Left forelimb (tissue), 1 donor: ENCODE measurements around the gene HHIPL2.
A peak's percentile ranks its signal among the peaks of the same experiment; 100 is the strongest.
"Not testable (repeated sequence)": the region's sequence is repeated elsewhere in the genome, so short reads cannot be mapped to it uniquely, and the experiment has no call there.

ENCODE experiments used
- DNase-seq: peaks from one replicate; pipeline ENCODE4 v3.0.0-alpha.2; 2018; ENCODE audit warnings: low spot score

The HHIPL2 gene

DNA sequence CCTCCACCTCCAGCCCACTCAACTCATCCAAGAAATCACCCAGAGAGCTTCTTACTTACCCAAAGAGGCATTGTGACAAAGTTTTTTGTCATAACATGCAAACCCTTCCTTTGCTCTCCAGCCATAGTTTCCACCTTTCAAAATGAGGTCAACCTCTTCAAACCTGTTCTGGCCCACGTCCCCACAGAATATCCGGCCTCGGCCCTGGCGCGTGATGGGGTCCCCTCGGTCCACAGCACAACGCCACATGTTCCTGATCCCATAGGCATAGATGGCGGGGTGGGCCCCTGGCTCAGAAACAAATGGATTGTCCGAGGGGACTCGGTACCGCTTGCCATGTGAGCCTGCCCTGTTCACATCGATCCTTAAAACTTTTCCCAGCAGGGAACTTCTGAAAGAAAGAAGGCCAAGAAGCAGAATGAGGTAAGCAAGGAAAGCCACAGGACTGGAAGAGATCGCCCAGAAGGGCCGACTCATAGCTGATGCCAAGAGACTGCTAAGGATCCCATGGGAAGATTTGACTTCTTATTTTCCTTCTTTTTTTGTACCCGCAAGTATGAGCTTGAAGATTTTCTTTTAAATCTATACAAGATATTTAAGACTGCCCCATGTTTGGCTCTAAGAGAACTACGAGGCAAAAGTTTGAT is 7.8 kb downstream of the HHIPL2 start:
- DNase-seq, result no peak

DNA sequence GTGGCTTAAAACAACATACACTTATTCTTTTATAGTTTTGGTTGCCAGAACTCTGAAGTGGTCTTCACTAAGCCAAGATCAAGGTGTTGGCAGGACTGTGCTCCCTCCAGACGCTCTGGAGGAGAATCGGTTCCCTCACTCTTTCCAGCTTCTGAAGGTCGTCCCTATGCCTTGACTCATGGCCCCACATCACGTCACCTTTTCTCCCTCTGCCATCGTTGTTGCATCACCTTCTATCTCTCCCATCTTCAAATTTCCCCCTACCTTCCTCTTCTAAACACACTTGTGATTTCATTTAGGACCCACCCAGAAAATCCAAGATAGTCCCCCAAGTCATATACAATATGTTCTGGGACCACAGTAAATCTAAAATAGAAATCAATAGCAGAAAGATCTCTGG is 12.4 kb downstream of the HHIPL2 start:
- DNase-seq, result no peak

- no peak for DNase-seq
These were observed 17.1 kb downstream of the HHIPL2 start for GRCh38 chr1:222530852-222531251.

DNA sequence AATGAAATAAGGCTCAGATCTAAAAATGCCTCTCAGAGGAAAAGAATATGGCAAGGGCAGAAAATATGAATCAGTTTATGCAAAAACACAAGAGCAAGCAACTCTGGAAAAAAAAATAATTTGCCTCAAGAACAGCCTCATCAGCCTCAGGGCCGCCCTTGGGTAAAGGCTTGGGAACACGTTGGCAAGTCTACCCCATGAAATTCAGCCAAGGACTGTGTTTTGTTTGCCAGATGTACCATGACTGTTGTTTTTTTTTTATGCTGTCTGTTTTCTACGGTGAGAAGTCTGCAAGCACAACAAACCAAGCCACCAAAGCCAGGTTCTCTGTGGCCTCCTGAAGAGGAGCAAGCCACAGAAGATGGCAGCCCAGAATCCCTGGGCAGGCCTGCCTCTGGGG is 18.0 kb downstream of the HHIPL2 start:
- DNase-seq, result no peak

DNA sequence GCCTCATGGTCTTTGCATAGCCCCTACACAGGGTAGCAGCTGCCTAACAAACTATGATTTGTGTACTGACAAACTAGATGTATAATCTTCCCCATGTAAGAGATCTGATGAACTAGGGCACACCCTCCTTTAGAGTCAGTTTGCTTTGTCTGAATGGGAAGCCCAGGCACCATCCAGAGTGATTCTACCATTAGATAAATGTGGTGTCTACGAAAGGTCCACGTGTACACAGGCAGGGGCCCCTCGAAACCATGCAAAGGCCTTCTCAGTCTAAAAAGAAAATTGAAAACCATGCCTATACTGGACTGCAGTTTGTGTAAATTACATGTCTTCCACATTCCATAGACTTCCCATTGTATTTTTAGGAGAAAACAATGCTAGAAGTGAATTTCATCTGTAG is 18.7 kb downstream of the HHIPL2 start:
- no peak for DNase-seq

GRCh38 chr1:222525951-222526350 is 22.0 kb downstream of the HHIPL2 start:
- DNase-seq, result peak; percentile 31

DNA sequence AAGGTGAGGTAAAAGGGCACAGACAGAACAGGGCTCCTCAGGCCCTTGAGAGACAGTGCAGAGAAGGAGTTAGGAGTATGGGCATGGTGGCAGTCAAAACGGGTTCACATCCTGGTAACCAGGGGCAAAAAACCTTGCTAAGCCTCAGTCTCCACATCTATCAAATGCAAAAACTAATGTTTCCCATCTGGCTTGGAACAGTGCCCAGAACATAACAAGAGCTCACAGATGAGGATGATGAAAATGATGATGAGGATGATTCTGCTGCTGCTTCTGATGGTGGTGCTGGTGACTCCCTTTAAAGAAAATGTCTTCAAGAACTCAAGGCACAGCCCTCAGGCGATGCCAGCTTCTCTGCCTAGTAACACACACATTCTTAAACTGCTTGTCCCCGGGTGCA is 24.1 kb downstream of the HHIPL2 start:
- DNase-seq, result peak; percentile 37

DNA sequence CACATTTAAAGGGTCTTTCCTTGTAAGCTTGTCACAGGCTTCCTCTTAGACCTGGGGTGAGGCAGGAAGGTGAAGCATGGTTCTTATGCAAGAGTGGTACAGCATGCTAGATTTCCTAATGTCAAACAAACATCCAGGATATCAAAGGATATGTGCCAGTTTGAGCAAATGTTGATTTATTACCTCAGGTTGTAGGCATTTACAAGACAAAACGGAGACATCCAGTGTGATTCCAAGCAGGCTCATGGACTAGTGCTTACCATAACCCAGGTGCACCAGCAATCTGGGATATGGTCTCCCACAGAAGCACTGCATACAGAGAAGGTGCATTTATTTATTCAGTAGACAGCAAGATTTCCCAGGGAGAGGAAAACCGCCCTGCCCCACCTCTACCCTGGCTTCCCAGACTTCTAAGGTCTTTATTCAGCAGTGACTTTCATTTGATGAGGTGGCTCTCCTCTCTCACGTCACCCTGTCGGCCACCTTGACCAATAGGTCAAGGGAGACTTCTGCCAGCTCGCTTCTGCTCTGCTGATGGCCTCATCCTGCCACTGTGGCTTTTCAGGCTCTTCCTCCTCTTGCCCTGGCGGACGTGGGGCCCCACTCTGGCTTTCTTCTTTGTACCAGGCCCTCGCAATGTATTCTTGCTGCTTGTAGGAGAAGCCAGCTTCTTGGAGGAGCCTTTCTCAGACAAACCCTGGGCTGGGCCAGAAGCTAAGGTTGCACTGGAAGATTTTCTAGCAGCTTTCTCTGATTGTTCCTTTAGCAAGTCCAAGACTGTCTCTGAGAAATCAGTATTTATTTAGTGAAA is 25.6 kb downstream of the HHIPL2 start:
- DNase-seq, result no peak

DNA sequence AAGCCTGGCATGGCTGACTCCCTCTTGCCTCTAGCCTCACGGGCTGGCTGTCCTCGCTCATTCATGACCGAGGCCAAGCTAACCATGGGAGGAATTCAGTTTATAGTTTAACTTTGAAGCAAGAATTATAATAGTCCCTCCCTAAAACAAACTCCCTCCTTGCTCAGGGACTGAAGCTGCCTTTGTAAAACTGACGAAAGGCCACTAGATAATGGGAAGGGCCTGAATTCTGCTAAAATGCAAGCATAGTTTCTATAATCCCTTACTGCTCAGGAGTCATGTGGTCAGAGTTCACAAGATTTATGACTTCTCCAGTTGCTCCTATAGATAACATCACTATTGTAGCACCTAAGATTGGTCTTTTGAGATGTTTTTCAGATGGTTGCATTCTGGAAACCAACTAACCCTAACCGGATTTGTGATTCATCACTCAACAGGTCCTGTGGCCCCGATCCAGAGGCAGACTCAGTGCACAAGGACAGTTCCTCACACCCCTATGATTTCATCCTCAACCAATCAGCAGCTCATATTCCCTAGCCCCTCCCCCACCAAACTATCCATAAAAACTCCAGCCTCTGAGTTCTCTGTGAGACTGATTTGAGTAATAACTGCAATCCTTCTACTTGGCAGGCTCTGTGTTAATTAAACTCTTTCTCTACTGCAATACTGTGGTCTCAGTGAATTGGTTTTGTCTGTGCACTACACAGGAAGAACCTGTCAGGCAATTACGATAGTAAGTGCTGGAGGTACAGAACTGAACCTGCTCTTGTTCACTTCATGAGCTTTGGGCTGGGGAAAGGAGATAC is 26.4 kb downstream of the HHIPL2 start:
- DNase-seq, result no peak

- DNase-seq, result not testable (repeated sequence)
These were observed 58.4 kb downstream of the HHIPL2 start for GRCh38 chr1:222489496-222489895.

- DNase-seq, result not testable (repeated sequence)
These were observed 60.1 kb downstream of the HHIPL2 start for GRCh38 chr1:222487774-222488173.

DNA sequence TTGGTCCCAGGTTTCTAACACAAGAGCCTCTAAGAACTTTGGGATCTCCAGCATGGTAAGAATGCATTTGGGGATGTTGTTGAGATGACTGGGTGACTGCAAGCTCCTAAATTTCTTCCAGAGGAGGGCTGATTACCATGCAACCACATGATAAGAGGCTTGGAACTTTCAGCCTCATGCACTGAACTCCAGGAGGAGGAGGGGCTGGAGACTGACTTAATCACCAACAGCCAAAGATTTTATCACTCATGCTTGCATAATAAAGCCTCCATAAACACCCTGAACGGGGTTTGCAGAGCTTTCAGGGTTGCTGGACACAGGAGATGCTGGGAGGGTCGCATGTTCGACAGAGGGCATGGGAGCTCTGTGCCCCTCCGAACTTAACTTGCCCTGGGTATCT is 63.9 kb downstream of the HHIPL2 start:
- not testable (repeated sequence) for DNase-seq

GRCh38 chr1:222479567-222479966 is 68.3 kb downstream of the HHIPL2 start:
- not testable (repeated sequence) for DNase-seq

DNA sequence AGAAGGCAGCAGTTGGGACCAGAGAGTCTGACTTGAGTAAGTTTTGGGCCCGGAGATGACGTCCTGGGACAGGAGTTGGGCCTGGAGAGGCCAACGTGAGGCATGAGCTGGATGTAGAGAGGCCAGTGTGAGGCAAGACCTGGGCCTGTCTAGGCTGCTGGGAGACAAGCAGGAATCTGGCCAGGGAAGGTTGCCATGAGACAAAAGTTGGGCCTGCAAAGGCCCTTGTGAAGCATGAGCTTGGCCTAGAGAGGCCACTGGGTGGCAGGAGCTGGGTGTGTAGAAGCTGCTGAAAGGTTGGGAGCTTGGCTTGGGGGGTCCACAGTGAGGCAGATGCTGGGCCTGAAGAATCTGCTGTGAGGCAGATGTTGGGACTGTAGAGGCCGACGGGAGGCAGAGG is 71.5 kb downstream of the HHIPL2 start:
- not testable (repeated sequence) for DNase-seq

GRCh38 chr1:222473717-222474116 is 74.2 kb downstream of the HHIPL2 start:
- DNase-seq, result not testable (repeated sequence)

DNA sequence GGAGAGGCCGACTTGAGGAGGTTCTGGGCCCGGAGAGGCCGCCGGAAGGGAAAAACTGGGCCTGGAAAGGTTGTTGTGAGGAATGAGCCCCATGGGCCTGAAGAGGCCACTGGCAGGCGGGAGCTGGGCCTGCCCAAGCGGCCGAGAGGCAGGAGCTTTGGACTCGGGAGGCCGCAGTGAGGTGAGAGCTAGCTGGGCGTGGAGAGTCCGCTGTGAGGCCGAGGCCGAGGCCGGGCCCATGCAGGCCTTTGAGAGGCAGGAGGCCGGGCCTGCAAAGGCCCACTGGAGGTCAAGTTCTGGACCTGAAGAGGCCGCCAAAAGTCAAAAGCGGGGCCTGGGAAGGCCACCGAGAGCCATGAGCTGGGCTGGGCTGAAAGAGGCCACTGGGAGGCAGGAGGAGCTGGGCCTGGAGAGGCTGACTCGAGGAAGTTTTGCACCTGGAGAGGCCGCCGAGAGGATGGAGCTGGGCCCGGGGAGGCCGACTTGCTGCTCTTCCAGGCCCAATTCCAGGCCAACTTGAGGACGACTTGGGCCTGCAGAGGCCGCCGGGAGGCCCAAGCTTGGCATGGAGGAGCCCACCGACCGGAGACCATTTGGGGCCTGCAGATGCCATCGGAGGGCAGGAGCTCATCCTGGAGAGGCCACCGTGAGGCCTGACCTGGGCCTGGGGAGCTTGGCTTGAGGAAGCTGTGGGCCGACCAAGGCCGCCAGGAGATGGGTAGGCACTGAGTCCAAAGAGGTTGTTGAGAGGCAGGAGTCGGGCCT is 74.9 kb downstream of the HHIPL2 start:
- not testable (repeated sequence) for DNase-seq
